ENCODE data around the gene BCAS3.

DNA sequence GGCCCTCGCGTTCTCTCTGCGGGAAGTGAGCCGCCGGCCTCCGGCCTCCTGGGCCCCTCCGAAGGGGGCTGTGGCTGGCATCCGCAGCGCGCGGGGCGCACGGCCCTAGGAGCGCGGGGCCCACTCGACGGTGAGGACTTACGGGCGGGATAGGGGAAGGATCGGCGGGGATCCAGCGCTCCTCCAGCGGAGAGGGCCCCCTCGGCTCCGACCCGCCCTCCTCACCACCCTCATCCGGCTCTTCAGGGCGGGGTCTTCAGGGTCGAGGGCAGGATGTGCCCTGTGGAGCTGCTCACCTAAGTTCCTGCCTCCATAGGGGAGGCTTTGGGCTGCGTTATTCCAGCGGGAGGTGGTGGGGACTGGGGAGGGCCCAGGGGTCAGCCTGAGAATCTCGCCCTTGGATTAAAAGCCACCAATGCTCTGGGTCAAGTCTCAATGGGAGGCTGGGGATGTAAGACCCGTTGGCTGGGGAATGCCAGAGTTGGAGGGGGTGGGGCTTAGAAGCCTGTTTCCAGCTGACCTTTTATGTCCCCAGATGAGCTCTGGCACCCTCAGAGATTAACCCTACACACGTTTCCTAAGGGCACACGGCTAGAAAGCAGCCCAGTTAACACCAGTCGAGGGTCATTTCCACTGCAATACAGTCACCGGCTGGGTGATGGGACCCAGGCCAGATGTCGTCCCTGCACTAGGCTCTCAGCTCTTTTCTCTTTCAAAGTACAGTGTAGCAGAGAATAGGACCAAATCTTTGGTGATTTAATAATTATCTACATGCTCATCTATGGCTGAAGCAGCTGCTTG lies 735.4 kb downstream of the BCAS3 start:
- TF ChIP-seq, protein P1, sequence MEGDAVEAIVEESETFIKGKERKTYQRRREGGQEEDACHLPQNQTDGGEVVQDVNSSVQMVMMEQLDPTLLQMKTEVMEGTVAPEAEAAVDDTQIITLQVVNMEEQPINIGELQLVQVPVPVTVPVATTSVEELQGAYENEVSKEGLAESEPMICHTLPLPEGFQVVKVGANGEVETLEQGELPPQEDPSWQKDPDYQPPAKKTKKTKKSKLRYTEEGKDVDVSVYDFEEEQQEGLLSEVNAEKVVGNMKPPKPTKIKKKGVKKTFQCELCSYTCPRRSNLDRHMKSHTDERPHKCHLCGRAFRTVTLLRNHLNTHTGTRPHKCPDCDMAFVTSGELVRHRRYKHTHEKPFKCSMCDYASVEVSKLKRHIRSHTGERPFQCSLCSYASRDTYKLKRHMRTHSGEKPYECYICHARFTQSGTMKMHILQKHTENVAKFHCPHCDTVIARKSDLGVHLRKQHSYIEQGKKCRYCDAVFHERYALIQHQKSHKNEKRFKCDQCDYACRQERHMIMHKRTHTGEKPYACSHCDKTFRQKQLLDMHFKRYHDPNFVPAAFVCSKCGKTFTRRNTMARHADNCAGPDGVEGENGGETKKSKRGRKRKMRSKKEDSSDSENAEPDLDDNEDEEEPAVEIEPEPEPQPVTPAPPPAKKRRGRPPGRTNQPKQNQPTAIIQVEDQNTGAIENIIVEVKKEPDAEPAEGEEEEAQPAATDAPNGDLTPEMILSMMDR (IDR thresholded peaks at IDR 0.05), result no peak
- TF ChIP-seq POLR2A (IDR thresholded peaks at IDR 0.05), result no peak
